T-helper 9 cell (primary cell): ENCODE measurements around the gene RUFY3.
"Not testable (repeated sequence)": the region's sequence is repeated elsewhere in the genome, so short reads cannot be mapped to it uniquely, and the experiment has no call there.

Experiments
- DNase-seq: peaks from one replicate; pipeline ENCODE4 v3.0.0-alpha.2; 2020

Gene RUFY3

GRCh38 chr4:70706516-70706915 lies 15.2 kb upstream of the RUFY3 start:
- DNase-seq, result no peak

GRCh38 chr4:70709611-70710205 lies 12.1 kb upstream of the RUFY3 start:
- DNase-seq, result no peak

- DNase-seq, result no peak
Observed at GRCh38 chr4:70711599-70711998, 10.2 kb upstream of the RUFY3 start.

GRCh38 chr4:70712150-70712549 lies 9.6 kb upstream of the RUFY3 start:
- DNase-seq, result no peak

- DNase-seq, result no peak
Observed at GRCh38 chr4:70712604-70713452, 8.9 kb upstream of the RUFY3 start.

- no peak for DNase-seq
Observed at GRCh38 chr4:70713453-70714078, 8.2 kb upstream of the RUFY3 start.

- no peak for DNase-seq
Observed at GRCh38 chr4:70714079-70714887, 7.5 kb upstream of the RUFY3 start.

- DNase-seq, result no peak
Observed at GRCh38 chr4:70715097-70715496, 6.7 kb upstream of the RUFY3 start.

- no peak for DNase-seq
Observed at GRCh38 chr4:70718811-70719604, 2.8 kb upstream of the RUFY3 start.

- no peak for DNase-seq
Observed at GRCh38 chr4:70722199-70722791, 531 bp downstream of the RUFY3 start.

- no peak for DNase-seq
Observed at GRCh38 chr4:70724463-70724862, 2.7 kb downstream of the RUFY3 start.

- no peak for DNase-seq
Observed at GRCh38 chr4:70725633-70726032, 3.9 kb downstream of the RUFY3 start.

- DNase-seq, result not testable (repeated sequence)
Observed at GRCh38 chr4:70726515-70726914, 4.8 kb downstream of the RUFY3 start.

- no peak for DNase-seq
Observed at GRCh38 chr4:70728091-70728490, 6.3 kb downstream of the RUFY3 start.

- DNase-seq, result not testable (repeated sequence)
Observed at GRCh38 chr4:70732878-70733277, 11.1 kb downstream of the RUFY3 start.

- no peak for DNase-seq
Observed at GRCh38 chr4:70734168-70734954, 12.6 kb downstream of the RUFY3 start.

- DNase-seq, result no peak
Observed at GRCh38 chr4:70734971-70735370, 13.2 kb downstream of the RUFY3 start.

- DNase-seq, result not testable (repeated sequence)
Observed at GRCh38 chr4:70735915-70736314, 14.2 kb downstream of the RUFY3 start.

GRCh38 chr4:70737006-70737405 lies 15.2 kb downstream of the RUFY3 start:
- no peak for DNase-seq

- no peak for DNase-seq
Observed at GRCh38 chr4:70737409-70737808, 15.6 kb downstream of the RUFY3 start.
